Epithelial cell of alveolus of lung (primary cell): ENCODE measurements around the gene OSBPL3. TPM values are rescaled to one million over a fixed set of nuclear protein-coding genes. Genes with fewer than 3 reads are reported as not detected.

Experiments used
- total RNA-seq: library from RNA; depleted of rRNA; stranded (reverse); fragments of >200 nt; gene quantifications from 2 replicates; pipeline ENCODE4 v1.2.1, GENCODE V29; 2015

Gene OSBPL3
- total RNA-seq: 4.7 and 14.5 TPM in 2 replicates

GRCh38 chr7:24979863-24980533 is at the start of gene OSBPL3:
OSBPL3 (minus strand) TSS chr7:24980178; CDS start chr7:24892472, 87,706 bp downstream.

GRCh38 chr7:24757353-24758275 is 222.4 kb downstream of the OSBPL3 start, which contains the start of gene GSDME:
GSDME (minus strand) TSS chr7:24757464; CDS start chr7:24749774, 7,690 bp downstream.

Other genes with a start within 250 kb of the OSBPL3 start
- gene GSDME, start 222.7 kb downstream of the OSBPL3 start, total RNA-seq: 6.5 and 49.5 TPM in 2 replicates
- gene CYCS, start 145.1 kb upstream of the OSBPL3 start, total RNA-seq: 21.2 and 69.6 TPM in 2 replicates
- gene NPVF, start 248.3 kb upstream of the OSBPL3 start, total RNA-seq: not detected in 2 replicates